Activated naive CD4-positive, alpha-beta T cell treated with anti-CD3 and anti-CD28 coated beads, Interleukin-2, amount 10 ng/mL, durations not matched to agents 7 days and 5 days (primary cell): ENCODE data around the gene ABCC11.
"Not testable (repeated sequence)": the region's sequence is repeated elsewhere in the genome, so short reads cannot be mapped to it uniquely, and the experiment has no call there.

Source experiments
- CTCF ChIA-PET: fragments of 350-600 bp; sonication (Branson Sonifier 250); formaldehyde crosslinking; loops from one replicate; lab custom pipeline; 2021; ENCODE audit warnings: antibody characterized with exemption; lab: Charles Lee
- DNase-seq: peaks from one replicate; pipeline ENCODE4 v3.0.0-alpha.2; 2020
- H3K27ac Mint-ChIP-seq: one replicate; pipeline ENCODE4 v1.8.0; 2021; ENCODE audit warnings: mild to moderate bottlenecking, moderate library complexity, mixed read lengths
- H3K27me3 Mint-ChIP-seq: one replicate; pipeline ENCODE4 v1.8.0; 2021; ENCODE audit warnings: mild to moderate bottlenecking, mixed read lengths
- H3K36me3 Mint-ChIP-seq: one replicate; pipeline ENCODE4 v1.8.0; 2021; ENCODE audit warnings: mixed read lengths
- H3K4me1 Mint-ChIP-seq: one replicate; pipeline ENCODE4 v1.8.0; 2021; ENCODE audit warnings: mixed read lengths
- H3K4me3 Mint-ChIP-seq: one replicate; pipeline ENCODE4 v1.8.0; 2021; ENCODE audit warnings: mild to moderate bottlenecking, moderate library complexity, mixed read lengths
- H3K9me3 Mint-ChIP-seq: one replicate; pipeline ENCODE4 v1.8.0; 2021; ENCODE audit warnings: mixed read lengths

ABCC11 gene

DNA sequence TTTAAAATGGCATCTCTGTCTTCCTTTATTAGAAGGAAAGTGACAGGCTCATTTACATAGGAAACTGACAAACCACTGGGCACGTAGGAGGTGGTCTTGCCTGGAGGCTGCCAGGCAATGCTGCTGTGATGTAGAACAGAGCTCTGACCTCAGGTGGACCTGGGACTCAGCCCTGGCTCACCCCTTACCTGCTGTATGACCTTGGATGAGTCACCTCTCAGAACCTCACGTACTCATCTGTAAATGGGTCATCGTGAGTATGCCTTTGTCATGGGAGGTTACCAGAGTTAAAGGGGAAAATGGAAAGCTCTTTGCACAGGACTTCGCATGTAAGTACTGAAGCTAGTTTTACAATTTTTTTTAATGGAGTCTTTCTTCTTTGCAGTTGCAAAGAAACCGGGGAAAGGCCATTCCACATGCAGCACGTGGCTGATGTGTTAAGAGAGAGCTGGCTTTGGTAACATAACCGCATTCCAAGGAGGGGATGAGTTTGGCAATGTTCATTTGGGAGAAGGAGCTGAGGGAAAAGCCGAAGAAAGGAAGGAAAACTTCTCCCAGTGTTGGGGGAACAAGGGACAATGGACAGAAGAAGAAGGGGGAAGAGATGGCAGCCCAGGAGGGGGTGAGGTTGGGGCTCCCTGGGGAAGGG lies 40.6 kb downstream of the ABCC11 start:
- H3K27ac Mint-ChIP-seq: no peak overlapping the region
- CTCF ChIA-PET: no interaction called here
- H3K4me3 Mint-ChIP-seq: no peak overlapping the region
- DNase-seq: no peak
- H3K9me3 Mint-ChIP-seq: no peaks in the 10 kb centered on the region
- H3K36me3 Mint-ChIP-seq: no peaks in the 10 kb centered on the region
- peaks cover 7% of the 10 kb centered on the region for H3K27me3 Mint-ChIP-seq
- no peaks in the 10 kb centered on the region for H3K4me1 Mint-ChIP-seq

DNA sequence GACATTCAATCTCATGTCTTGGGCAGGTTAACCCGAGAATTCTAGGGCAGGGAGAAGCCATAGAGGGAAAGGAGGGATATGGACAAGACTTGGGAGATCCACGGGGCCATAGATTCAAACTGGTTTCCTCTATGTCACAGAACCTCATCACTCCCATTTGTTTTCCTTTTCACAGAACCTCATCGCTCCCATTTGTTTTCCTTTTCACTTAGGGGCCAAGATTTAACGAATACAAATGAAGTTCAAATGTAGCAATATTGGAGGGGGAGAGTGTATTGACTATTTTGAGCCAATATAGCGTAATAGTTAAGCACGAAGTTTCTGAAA lies 42.6 kb downstream of the ABCC11 start:
- H3K27ac Mint-ChIP-seq: no peak overlapping the region
- H3K4me3 Mint-ChIP-seq: no peak overlapping the region
- H3K27me3 Mint-ChIP-seq: peaks cover 7% of the 10 kb centered on the region
- no peaks in the 10 kb centered on the region for H3K36me3 Mint-ChIP-seq
- H3K4me1 Mint-ChIP-seq: no peaks in the 10 kb centered on the region
- CTCF ChIA-PET: no interaction called here
- no peaks in the 10 kb centered on the region for H3K9me3 Mint-ChIP-seq
- DNase-seq: no peak

GRCh38 chr16:48203974-48204824 lies 43.1 kb downstream of the ABCC11 start:
- Mint-ChIP-seq H3K27ac (no peak overlapping the region), H3K27me3 (peaks cover 7% of the 10 kb centered on the region)
- CTCF ChIA-PET: no interaction called here

GRCh38 chr16:48201515-48202201 lies 45.7 kb downstream of the ABCC11 start:
- no peak for DNase-seq
- Mint-ChIP-seq H3K4me1 (no peaks in the 10 kb centered on the region), H3K36me3 (no peaks in the 10 kb centered on the region), H3K9me3 (no peaks in the 10 kb centered on the region), H3K4me3 (no peak overlapping the region), H3K27me3 (no peaks in the 10 kb centered on the region), H3K27ac (no peak overlapping the region)
- CTCF ChIA-PET: no interaction called here

More at GRCh38 chr16:48203974-48204824, 43.1 kb downstream of the ABCC11 start:
- DNase-seq: no peak
- Mint-ChIP-seq H3K4me1 (no peaks in the 10 kb centered on the region), H3K4me3 (no peak overlapping the region), H3K9me3 (no peaks in the 10 kb centered on the region), H3K36me3 (no peaks in the 10 kb centered on the region)

GRCh38 chr16:48197294-48197693 lies 50.0 kb downstream of the ABCC11 start:
- Mint-ChIP-seq H3K4me1 (no peaks in the 10 kb centered on the region), H3K27ac (peak overlapping the region; percentile 62), H3K4me3 (no peak overlapping the region), H3K36me3 (no peaks in the 10 kb centered on the region), H3K27me3 (peaks cover 26% of the 10 kb centered on the region), H3K9me3 (no peaks in the 10 kb centered on the region)
- CTCF ChIA-PET: no interaction called here
- no peak for DNase-seq

GRCh38 chr16:48194828-48195556 lies 52.3 kb downstream of the ABCC11 start:
- Mint-ChIP-seq H3K4me1 (no peaks in the 10 kb centered on the region), H3K36me3 (no peaks in the 10 kb centered on the region), H3K4me3 (no peak overlapping the region), H3K27me3 (peaks cover 26% of the 10 kb centered on the region), H3K9me3 (no peaks in the 10 kb centered on the region), H3K27ac (no peak overlapping the region)
- no peak for DNase-seq
- CTCF ChIA-PET: no interaction called here

DNA sequence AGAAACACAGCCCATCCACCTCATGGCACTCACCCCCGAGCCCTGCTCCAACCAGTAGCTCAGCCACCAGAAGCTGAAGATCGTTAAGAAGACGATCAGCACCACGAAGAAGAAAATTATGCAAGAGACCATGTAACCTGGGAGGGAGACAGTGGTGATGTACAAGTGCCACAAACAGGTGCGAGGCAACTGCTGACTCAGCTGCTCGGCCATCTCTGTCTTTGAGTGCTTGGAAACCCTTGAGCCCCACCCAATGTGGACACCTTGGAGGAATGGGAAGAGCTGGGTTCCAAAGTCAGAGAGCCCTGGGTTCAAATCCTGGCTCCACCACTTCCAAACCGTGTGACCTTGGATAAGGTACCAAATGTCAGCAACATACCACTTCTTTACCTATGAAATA lies 53.5 kb downstream of the ABCC11 start:
- H3K4me1 Mint-ChIP-seq: peaks cover 2% of the 10 kb centered on the region
- no peak overlapping the region for H3K27ac Mint-ChIP-seq
- DNase-seq: no peak
- CTCF ChIA-PET: no interaction called here
- H3K9me3 Mint-ChIP-seq: no peaks in the 10 kb centered on the region
- no peaks in the 10 kb centered on the region for H3K36me3 Mint-ChIP-seq
- H3K27me3 Mint-ChIP-seq: peaks cover 26% of the 10 kb centered on the region
- no peak overlapping the region for H3K4me3 Mint-ChIP-seq

- CTCF ChIA-PET: no interaction called here
Measured at GRCh38 chr16:48188449-48189102, 58.8 kb downstream of the ABCC11 start.

DNA sequence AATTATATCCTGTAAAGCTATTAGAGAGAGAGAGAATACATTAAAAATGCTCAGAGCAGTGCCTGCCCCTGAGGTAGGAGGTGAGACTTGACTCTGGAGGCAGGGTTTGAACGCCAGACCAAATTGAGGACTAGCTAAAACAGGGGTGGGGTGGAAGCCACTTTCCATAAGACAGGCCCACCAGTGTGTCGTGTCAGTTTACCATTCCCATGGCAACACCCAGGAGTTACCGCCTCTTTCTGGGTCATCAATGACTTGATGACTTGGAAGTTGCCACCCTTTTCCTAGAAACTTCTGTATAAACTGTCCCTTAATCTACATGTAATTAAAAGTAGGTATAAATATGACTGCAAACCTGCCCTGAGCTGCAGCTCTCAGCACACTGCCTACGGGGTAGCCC lies 59.6 kb downstream of the ABCC11 start:
- H3K4me1 Mint-ChIP-seq: peaks cover 10% of the 10 kb centered on the region
- H3K36me3 Mint-ChIP-seq: no peaks in the 10 kb centered on the region
- no peak overlapping the region for H3K4me3 Mint-ChIP-seq
- no peak overlapping the region for H3K27ac Mint-ChIP-seq
- DNase-seq: no peak
- CTCF ChIA-PET: interaction anchor here (0.5 kb wide), 1 partner anchor 165 kb away, joined by 5 read pairs; no protein-coding TSS in a partner anchor
- H3K27me3 Mint-ChIP-seq: peaks cover 5% of the 10 kb centered on the region
- H3K9me3 Mint-ChIP-seq: no peaks in the 10 kb centered on the region

More at GRCh38 chr16:48188449-48189102, 58.8 kb downstream of the ABCC11 start:
- Mint-ChIP-seq H3K36me3 (no peaks in the 10 kb centered on the region), H3K4me1 (peaks cover 10% of the 10 kb centered on the region), H3K9me3 (no peaks in the 10 kb centered on the region), H3K27ac (no peak overlapping the region), H3K27me3 (peaks cover 11% of the 10 kb centered on the region), H3K4me3 (no peak overlapping the region)
- DNase-seq: no peak

- CTCF ChIA-PET: interaction anchor here (1.4 kb wide), 1 partner anchor 20 kb away, joined by 3 read pairs; no protein-coding TSS in a partner anchor
- Mint-ChIP-seq H3K4me1 (peaks cover 10% of the 10 kb centered on the region), H3K4me3 (no peak overlapping the region), H3K27ac (no peak overlapping the region), H3K36me3 (no peaks in the 10 kb centered on the region), H3K9me3 (no peaks in the 10 kb centered on the region), H3K27me3 (no peaks in the 10 kb centered on the region)
- no peak for DNase-seq
Measured at GRCh38 chr16:48184681-48185080, 62.7 kb downstream of the ABCC11 start.

DNA sequence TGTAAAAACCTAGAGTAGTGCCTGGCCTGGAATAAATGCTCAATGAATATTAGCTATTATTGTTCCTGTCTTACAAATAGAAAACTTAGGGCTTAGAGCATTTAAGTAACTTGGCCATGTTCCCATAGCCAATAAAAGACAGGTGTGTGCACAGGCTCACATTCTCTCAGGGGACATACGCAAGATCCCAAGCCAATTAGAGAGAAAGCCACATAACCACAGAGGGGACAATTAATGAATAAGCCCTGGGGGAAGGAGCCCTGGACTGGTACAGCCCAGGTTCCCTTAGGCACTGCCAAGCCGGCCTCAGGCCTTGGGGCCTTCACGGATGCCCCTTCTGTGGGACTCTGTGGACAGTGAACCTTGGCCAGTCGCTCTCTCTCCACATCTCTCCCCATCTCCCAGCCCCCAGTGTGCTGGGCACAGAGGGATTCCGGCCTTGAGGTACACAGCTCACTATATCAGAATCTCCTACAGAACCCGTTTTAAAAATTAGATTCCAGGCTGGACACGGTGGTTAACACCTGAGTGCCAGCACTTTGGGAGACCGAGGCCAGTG lies 64.3 kb downstream of the ABCC11 start:
- no peaks in the 10 kb centered on the region for H3K9me3 Mint-ChIP-seq
- H3K4me3 Mint-ChIP-seq: no peak overlapping the region
- H3K36me3 Mint-ChIP-seq: no peaks in the 10 kb centered on the region
- DNase-seq: no peak
- CTCF ChIA-PET: interaction anchor here (0.9 to 1.0 kb wide), 2 partner anchors 17 to 447 kb away, joined by 3 to 4 read pairs; no protein-coding TSS in a partner anchor
- peaks cover 2% of the 10 kb centered on the region for H3K4me1 Mint-ChIP-seq
- H3K27me3 Mint-ChIP-seq: peaks cover 11% of the 10 kb centered on the region
- no peak overlapping the region for H3K27ac Mint-ChIP-seq

GRCh38 chr16:48181746-48182520 lies 65.4 kb downstream of the ABCC11 start:
- not testable (repeated sequence) for H3K4me1 Mint-ChIP-seq, H3K9me3 Mint-ChIP-seq, H3K4me3 Mint-ChIP-seq, H3K27ac Mint-ChIP-seq, DNase-seq, H3K36me3 Mint-ChIP-seq
- H3K27me3 Mint-ChIP-seq: peaks cover 12% of the 10 kb centered on the region
- CTCF ChIA-PET: interaction anchor here (0.6 to 1.0 kb wide), 3 partner anchors 16 to 1145 kb away, joined by 3 to 4 read pairs (median 3); no protein-coding TSS in a partner anchor
